Activated CD8-positive, alpha-beta T cell treated with anti-CD3 and anti-CD28 coated beads for 36 hours (primary cell): ENCODE data around the gene DLG2. TPM values are rescaled to one million over a fixed set of nuclear protein-coding genes. Genes with fewer than 3 reads are reported as not detected.

ENCODE experiments used
- ATAC-seq: fragments of 200-7000 bp; cut with Tn5 transposase; one replicate; pipeline ENCODE4 v1.10.0; 2021; ENCODE audit warnings: mild to moderate bottlenecking, moderate library complexity
- CTCF ChIA-PET: fragments of 350-600 bp; sonication (Branson Sonifier 250); formaldehyde crosslinking; loops from one replicate; lab custom pipeline; 2021; ENCODE audit warnings: antibody characterized with exemption; lab: Charles Lee
- POLR2A ChIA-PET: fragments of 350-600 bp; sonication (Branson Sonifier 250); formaldehyde crosslinking; loops from one replicate; lab custom pipeline; 2021; ENCODE audit warnings: antibody characterized with exemption; lab: Charles Lee
- DNase-seq: peaks from one replicate; pipeline ENCODE4 v3.0.0-alpha.2; 2020
- H3K27ac Mint-ChIP-seq: one replicate; pipeline ENCODE4 v1.8.0; 2021; ENCODE audit warnings: mild to moderate bottlenecking, mixed read lengths
- H3K27me3 Mint-ChIP-seq: one replicate; pipeline ENCODE4 v1.8.0; 2021; ENCODE audit warnings: mixed read lengths
- H3K36me3 Mint-ChIP-seq: one replicate; pipeline ENCODE4 v1.8.0; 2021; ENCODE audit warnings: low read depth, mixed read lengths
- H3K4me1 Mint-ChIP-seq: one replicate; pipeline ENCODE4 v1.8.0; 2021; ENCODE audit warnings: low read depth, mixed read lengths
- H3K4me3 Mint-ChIP-seq: one replicate; pipeline ENCODE4 v1.8.0; 2021; ENCODE audit warnings: mild to moderate bottlenecking, moderate library complexity, mixed read lengths
- H3K9me3 Mint-ChIP-seq: one replicate; pipeline ENCODE4 v1.8.0; 2021; ENCODE audit warnings: mixed read lengths
- intact Hi-C: fragments of 100-400 bp; cut with micrococcal nuclease; formaldehyde crosslinking; loops from one replicate; pipeline ENCODE4 v1.10.0; 2022
- total RNA-seq, 2 experiments: library from RNA; stranded (reverse); gene quantifications; one replicate each; pipeline ENCODE4 v1.2.3, GENCODE V29; 2021
- TF ChIP-seq, protein P1 (sequence below): fragments of 200-600 bp; IDR thresholded peaks from one replicate; pipeline ENCODE4 v1.8.0; 2022; ENCODE audit warnings: antibody characterized with exemption, mild to moderate bottlenecking

The DLG2 gene
- total RNA-seq, 2 experiments from 2014 or later: 2.2 to 2.6 TPM

DNA sequence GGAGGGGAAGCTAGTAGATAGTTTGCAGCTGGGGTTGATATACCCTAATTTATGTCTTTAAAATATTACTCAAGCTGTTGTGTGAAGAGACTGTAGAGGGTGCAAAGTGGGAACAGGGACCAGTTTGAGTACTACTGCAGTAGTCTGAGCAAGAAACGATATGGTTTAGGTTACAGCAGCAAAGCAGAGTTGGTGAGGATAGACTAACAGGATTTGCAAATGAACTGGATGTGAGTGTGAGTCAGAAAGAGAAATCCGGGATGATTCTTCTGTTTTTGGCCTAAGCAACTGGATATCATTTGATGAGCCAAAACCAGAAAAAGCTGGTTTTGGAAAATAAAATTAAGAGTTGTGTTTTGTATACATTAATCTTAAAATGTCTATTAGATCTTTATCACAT is 1591.5 kb downstream of the DLG2 start:
- ChIA-PET CTCF (no interaction called here), POLR2A (no interaction called here)
- Mint-ChIP-seq H3K9me3 (peaks cover 24% of the 10 kb centered on the region), H3K4me1 (no peaks in the 10 kb centered on the region), H3K27me3 (no peaks in the 10 kb centered on the region), H3K27ac (no peak overlapping the region), H3K4me3 (no peak overlapping the region), H3K36me3 (no peaks in the 10 kb centered on the region)
- TF ChIP-seq, protein P1, sequence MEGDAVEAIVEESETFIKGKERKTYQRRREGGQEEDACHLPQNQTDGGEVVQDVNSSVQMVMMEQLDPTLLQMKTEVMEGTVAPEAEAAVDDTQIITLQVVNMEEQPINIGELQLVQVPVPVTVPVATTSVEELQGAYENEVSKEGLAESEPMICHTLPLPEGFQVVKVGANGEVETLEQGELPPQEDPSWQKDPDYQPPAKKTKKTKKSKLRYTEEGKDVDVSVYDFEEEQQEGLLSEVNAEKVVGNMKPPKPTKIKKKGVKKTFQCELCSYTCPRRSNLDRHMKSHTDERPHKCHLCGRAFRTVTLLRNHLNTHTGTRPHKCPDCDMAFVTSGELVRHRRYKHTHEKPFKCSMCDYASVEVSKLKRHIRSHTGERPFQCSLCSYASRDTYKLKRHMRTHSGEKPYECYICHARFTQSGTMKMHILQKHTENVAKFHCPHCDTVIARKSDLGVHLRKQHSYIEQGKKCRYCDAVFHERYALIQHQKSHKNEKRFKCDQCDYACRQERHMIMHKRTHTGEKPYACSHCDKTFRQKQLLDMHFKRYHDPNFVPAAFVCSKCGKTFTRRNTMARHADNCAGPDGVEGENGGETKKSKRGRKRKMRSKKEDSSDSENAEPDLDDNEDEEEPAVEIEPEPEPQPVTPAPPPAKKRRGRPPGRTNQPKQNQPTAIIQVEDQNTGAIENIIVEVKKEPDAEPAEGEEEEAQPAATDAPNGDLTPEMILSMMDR: no peak
- ATAC-seq: no peak
- intact Hi-C loops: no loop called here
- DNase-seq: no peak

DNA sequence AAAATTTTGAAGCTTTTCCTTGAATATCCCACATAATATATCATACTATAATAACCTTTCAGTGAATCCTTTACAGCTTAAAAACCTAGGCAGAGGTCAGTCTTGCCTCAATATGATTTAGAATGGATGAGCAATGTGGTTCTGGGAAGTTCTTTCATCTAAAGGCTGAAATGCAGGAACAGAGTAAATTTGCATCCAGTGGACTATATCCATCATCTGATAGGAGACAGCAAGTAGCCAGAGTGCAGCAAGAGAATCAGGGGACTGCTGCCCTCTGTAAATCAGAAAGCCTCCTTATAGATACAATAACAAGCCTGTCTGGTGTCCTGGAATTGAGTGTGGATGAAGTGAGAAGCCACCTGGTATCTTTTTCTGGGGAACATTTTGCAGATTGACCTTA is 1592.7 kb downstream of the DLG2 start:
- no peaks in the 10 kb centered on the region for H3K27me3 Mint-ChIP-seq
- peaks cover 27% of the 10 kb centered on the region for H3K9me3 Mint-ChIP-seq
- DNase-seq (no peak), ATAC-seq (no peak)
- no peak overlapping the region for H3K27ac Mint-ChIP-seq
- ChIA-PET POLR2A (no interaction called here), CTCF (no interaction called here)
- H3K4me1 Mint-ChIP-seq: no peaks in the 10 kb centered on the region
- no peak overlapping the region for H3K4me3 Mint-ChIP-seq
- TF ChIP-seq, protein P1: no peak
- H3K36me3 Mint-ChIP-seq: no peaks in the 10 kb centered on the region
- intact Hi-C loops: no loop called here

DNA sequence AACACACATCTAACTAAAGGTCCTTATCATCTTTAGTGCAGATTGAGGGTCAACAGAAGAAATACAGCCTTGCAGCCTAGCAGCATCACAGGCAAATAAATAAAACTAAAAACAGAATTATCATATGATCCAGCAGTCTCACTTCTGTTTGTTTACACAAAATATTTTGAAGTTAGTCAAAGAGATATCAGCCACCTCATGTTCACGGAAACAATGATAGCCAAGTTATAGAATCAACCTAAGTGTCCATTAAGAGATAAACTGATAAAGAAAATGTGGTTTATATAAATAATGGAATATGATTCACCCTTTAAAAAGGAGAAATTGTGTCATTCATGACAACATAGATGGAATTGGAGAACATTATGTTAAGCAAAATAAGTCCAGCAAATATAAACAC is 1602.9 kb downstream of the DLG2 start:
- ATAC-seq: no peak
- no peaks in the 10 kb centered on the region for H3K4me1 Mint-ChIP-seq
- ChIA-PET POLR2A (no interaction called here), CTCF (no interaction called here)
- no peaks in the 10 kb centered on the region for H3K27me3 Mint-ChIP-seq
- intact Hi-C loops: no loop called here
- H3K27ac Mint-ChIP-seq: no peak overlapping the region
- peaks cover 5% of the 10 kb centered on the region for H3K9me3 Mint-ChIP-seq
- no peak overlapping the region for H3K4me3 Mint-ChIP-seq
- no peaks in the 10 kb centered on the region for H3K36me3 Mint-ChIP-seq
- TF ChIP-seq, protein P1: no peak
- no peak for DNase-seq

DNA sequence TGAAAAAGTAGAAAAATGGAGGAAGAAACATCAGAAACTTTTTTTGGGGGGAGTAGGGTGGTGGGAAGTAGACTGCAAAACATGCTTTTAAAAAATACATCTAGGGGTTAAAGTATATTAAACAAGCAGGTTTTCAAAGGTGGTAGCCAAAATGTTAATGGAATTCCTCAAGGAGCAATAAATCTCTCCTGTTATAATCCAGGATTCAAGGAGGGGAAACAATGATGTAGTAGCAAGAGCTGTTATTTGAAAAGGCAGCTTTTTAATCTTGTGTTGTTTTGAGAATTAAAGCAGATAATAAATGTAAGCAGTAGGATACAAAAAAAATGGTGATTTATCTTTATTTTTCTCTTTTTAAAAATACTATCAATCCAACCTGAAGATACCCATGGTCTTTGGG is 1604.4 kb downstream of the DLG2 start:
- ChIA-PET POLR2A (no interaction called here), CTCF (no interaction called here)
- DNase-seq (no peak), ATAC-seq (no peak)
- Mint-ChIP-seq H3K9me3 (peaks cover 3% of the 10 kb centered on the region), H3K27me3 (no peaks in the 10 kb centered on the region), H3K27ac (no peak overlapping the region), H3K4me1 (no peaks in the 10 kb centered on the region), H3K36me3 (no peaks in the 10 kb centered on the region), H3K4me3 (no peak overlapping the region)
- TF ChIP-seq, protein P1: no peak
- intact Hi-C loops: no loop called here

DNA sequence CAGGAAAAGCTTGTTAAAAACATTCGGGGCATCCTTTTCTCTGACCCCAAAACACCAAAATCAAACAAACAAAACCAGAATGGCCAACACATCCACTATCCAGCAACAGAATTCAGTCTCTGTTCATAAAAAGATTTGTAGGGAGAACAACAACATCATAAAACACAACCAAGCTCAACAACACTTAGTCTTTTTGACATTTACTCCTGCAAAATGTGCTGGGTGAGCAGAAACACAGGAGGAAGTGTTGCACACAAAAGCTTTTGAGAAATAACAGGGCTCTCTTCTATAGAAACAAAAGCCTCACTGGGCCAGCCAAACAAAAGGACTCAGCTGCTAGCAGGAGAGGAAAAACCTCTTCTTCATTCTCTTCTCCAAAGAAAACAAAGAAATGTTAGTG is 1604.9 kb downstream of the DLG2 start:
- H3K27me3 Mint-ChIP-seq: no peaks in the 10 kb centered on the region
- H3K9me3 Mint-ChIP-seq: peaks cover 3% of the 10 kb centered on the region
- H3K36me3 Mint-ChIP-seq: no peaks in the 10 kb centered on the region
- no peak overlapping the region for H3K27ac Mint-ChIP-seq
- TF ChIP-seq, protein P1: no peak
- H3K4me1 Mint-ChIP-seq: no peaks in the 10 kb centered on the region
- ChIA-PET CTCF (no interaction called here), POLR2A (no interaction called here)
- no peak for ATAC-seq
- DNase-seq: no peak
- H3K4me3 Mint-ChIP-seq: no peak overlapping the region
- intact Hi-C loops: no loop called here
